HG03558 (cell line): ENCODE measurements around the gene PPIH.
"Not testable (repeated sequence)": the region's sequence is repeated elsewhere in the genome, so short reads cannot be mapped to it uniquely, and the experiment has no call there.

Source experiments
- ATAC-seq: cut with Tn5 transposase; IDR thresholded peaks from one replicate; pipeline ENCODE4 v1.9.1; 2021; ENCODE audit warnings: moderate number of reproducible peaks; ENCODE audit not compliant: unreplicated experiment; ENCODE audit errors: extremely low read depth

Gene PPIH

DNA sequence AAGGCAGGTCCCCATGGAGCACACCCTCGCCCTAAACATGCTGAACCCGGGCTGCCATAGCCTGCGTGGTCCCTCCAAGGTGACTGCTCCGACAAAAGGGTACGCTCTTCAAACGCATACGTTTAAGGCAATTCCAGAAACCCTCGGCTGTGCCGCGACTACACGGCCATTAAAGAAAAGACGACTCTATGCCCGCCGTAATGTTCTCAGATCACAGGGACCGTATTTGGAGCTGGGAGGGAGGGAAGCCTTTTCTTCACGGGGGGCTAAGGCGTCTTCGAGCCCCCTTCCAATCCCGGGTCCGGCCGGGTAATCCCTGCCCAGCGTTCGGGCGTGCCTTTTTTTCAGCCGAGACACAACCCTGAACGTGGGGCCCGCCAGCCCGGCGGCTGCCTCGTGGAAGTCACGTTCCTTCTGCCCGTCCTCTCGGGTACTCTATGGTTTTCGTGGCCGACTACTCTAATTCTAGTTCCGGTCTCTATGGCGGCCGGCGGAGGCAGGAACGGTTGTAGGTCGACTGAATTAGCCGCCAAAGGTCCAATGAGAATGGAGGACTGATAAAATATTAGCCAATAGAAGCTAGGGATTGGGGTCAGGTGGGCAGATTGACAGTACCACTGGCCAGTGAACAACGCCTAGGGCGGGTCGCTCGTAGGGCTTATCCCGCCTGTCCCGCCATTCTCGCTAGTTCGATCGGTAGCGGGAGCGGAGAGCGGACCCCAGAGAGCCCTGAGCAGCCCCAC is 23.7 kb downstream of the PPIH start, which contains the start of gene YBX1:
Gene YBX1 (plus strand): TSS at position 678 of the 743 bp plus-strand sequence. CDS start 148 bp downstream, outside the sequence.
- peak; percentile 78 for ATAC-seq

DNA sequence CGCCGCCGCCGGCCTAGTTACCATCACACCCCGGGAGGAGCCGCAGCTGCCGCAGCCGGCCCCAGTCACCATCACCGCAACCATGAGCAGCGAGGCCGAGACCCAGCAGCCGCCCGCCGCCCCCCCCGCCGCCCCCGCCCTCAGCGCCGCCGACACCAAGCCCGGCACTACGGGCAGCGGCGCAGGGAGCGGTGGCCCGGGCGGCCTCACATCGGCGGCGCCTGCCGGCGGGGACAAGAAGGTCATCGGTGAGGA is 24.2 kb downstream of the PPIH start:
- ATAC-seq: peak; percentile 3

DNA sequence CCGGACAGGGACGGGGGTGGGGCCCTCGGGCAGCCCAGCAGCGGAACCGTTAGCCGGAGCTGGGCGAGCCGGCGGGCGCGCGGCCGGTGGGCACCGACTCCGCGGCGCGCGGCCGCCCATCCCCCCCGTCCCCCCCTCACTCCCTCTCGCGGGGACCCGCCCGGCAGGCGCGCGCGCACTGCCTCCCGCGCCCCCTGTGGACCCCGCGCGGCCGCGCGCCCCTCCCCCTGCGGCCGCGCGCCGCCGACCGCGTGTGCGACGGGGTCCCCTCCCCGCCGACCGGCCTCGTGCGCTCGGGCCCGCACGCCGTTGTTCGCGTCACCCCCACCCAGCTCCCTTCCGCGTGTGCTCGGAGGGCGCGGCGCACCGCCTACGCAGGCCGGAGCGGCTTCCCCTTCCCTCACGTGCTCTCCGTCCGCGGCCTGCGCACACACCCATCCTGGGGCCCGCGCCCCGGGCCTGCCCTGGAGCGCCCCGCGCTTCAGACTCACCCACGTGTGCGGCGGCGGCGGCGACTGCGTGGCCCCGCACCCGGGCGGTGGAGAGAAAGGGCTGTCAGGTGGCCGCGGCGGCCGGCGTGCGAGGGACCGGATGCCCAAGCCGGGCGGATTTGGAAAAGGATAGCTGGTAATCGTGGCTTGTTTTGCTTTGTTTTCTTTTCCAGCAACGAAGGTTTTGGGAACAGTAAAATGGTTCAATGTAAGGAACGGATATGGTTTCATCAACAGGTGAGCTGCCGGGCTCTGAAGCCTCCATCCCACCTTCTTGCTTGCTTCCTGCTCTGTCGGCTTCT is 24.7 kb downstream of the PPIH start:
- peak; percentile 21 for ATAC-seq

DNA sequence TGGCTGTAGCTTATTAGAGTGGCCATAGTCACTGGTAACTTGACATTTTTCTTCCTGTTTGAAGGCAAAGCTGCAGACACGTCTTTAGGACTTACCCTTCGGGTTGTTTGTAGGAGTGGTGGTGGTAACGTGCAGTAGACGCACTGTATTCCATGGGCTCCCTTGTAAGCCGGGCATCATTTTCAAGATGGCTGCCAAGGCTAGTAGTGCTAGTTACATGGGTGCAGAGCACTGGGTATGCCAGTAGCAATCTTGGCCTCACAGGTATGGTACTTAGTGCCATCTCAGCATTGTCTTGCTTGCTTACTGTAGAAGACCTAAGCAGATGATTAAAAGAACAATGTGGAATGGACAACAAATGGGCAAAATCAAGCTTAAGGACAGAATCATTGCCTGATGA is 25.9 kb downstream of the PPIH start:
- no peak for ATAC-seq

DNA sequence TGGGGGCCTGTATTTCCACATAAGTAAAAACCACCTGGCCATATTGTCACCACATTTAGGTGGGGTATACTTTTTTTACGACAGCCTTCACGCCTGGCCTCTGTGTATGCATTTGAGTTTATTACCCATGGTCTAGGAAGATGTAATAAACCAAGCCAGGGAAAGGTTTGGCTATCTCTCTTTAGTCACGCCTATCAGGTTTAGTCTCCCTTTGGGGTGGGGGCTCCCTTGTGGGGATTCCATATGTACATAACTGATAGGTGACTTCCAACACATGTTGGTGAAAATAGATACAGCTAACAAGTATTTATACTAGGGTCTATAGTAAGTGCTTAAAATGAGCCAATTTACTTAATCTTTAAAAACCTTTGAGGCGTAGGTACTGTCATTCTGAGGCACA is 28.2 kb downstream of the PPIH start:
- ATAC-seq: no peak

DNA sequence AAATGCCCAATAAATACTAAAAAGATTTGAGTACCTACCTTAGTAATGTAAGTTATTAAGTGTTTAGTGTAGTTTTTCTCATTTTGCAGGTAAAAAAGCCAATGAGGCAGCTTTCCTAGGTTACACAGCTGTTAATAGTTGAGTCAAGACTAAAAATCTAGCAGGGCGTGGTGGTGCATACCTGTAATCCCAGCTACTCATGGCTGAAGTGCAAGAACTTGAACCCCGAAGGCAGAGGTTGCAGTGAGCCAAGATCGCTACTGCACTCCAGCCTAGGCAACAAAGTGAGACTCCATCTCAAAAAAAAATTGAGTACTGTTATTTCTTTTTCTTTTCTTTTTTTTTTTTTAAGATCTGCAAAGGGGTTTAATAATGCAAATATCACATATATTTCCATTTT is 31.7 kb downstream of the PPIH start:
- no peak for ATAC-seq

DNA sequence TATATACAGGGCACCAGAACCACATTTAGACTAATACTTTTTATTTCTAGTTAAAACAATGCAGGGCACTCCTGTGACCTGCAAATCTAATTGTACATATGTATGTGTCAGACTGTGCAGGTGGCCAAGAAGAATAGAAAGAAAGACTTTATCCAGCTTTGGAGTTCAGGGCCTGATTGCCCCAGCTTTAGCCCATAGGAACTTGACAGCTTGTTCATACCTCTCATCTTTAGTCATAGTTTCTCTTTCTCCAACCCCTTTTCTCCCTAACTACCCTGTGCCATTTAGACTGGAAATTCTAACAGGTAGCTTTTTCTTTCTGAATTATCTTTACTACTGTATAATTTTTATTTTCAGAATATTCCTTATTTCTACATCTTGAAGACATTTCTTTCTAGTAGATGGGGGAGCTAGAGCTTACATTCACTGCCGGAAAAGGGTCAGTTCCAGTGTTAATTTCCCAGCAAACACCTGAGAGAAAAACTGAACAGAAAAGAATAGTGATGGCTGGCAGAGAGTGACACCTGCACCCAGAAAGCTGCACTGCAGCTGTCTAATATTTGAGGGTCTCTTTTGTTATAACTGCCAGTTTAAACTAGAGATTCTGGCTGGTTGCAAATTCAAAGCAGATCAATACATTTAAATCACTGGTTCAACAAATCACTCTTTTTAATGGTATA is 32.4 kb downstream of the PPIH start:
- no peak for ATAC-seq

DNA sequence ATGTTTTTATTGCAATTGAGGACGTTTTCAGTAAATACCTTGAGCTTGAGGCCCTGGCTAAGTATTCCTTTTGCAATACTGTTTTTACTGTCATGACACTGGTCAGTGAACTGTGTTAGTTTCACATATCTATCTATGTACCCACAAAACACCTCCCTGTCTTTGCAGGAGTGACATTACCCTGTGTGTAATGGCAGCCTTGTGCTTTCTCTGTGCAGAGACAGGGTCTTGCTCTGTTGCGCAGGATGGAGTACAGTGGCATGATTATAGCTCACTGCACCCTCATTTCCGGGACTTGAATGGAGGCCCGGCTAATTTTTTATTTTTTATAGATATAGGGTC is 32.9 kb downstream of the PPIH start:
- no peak for ATAC-seq

DNA sequence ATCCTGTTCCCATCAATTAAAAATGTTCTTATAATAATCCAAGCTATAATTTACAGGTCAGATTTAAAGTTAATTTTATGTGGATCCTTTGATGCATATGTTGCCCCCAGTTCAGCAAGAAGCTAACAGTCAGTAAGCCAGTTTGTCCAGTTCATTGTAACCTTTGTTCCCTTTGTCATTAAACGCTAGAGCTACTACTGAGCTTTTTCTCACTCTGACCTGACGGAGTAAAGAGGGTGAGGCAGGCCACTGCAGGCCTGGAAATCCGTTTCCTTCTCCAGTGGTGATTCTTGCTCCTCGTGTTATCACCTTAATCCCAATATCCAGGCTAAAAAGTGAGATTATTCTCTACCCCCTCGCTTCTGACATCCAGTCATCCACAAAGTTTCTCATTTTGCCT is 34.2 kb downstream of the PPIH start:
- ATAC-seq: no peak

DNA sequence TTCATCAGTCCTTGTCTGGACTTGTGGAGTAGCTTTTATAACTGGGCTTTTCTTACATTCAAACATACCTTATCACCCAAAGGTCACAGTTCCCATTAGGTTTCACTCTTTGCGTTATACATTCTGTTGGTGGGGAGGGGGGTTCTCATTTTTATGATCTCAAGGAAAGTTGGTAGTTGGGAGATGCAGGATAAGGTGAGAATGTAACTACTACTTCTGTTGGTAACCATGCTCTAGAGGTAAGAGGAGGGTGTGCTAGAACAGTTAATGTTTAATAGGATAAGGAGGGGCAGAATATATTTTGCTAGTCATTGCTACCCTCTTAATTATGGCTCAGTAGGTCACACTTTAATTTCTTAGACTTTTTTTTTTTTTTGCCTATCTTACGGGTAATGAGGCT is 34.7 kb downstream of the PPIH start:
- ATAC-seq: no peak

DNA sequence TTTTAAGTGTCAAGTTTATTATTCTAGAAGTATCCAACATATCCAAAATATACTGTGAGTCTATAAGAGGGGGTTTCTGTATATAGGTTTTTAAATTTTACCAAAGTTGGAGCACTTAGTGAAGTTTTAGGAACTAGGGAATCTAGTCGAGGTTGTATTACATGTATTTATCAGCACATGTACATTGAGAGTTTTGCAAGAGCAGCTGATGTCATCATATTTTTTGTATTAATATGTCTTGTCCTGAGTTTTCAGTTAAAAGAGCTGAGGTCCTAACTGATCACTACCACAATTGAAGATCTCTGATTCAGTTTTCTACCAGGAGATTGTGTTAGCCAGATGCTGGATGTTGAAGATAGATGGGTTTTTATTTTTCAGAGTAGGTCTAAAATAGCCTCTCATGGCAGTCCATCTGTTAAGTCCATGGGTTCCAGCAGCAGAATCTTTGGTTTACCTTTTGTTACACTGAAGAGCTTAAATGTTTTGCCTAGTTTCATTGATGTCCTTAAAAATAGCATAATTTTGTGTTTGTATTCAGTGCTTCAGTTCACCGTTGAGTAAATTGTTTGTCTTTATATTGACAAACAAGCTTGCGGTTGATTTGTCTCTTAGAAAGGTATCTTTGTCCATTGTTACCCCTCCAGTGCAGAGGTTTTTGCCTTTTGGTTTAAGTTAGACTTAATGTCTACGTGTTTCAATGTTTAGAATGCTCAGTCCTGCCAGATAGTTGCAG is 40.0 kb downstream of the PPIH start:
- ATAC-seq: no peak

DNA sequence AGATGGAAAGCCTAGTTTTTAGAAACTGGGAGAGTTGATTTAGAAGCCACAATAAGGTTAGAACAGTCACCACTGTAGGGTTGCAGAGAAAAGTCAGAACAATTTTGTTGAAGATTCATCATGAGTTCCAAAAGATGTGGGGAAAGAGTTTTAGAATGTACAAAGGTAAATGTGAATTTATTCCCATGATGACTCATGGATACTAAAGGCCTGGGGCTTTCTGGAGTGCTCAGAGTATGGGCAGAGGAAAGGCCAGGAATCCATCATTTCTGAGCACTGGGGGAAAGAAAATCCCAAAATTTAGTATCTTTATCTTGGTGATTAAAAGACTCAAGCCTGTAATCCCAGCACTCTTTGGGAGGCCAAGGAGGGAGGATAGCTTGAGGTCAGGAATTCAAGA is 41.8 kb downstream of the PPIH start:
- ATAC-seq: no peak

DNA sequence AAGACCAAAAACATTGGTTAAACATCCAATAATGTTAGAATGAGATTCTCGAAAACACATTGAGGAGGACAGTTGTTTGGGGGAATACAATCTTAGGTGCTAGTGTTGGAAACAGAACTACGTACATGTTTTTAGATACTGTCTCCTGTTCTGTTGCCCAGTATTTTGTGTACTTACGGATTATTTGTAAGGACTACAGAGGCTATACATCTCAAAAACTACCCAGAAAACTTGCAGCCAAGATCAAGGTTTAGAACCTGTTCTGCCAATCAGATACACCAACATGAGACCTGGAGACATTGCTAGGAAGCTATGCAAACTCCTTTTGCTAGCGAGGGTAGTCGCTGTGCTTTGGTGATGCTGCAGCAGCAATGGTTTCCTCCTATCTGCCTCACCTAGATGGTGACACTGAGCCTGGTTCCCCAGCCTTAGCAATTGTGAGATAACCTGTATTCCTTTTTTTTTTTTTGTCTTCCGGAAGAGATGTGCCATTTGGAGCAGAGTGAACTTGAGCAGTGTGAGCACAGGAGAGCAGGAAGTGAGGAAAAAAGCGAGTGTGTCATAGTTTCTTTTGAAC is 45.8 kb downstream of the PPIH start:
- ATAC-seq: no peak

DNA sequence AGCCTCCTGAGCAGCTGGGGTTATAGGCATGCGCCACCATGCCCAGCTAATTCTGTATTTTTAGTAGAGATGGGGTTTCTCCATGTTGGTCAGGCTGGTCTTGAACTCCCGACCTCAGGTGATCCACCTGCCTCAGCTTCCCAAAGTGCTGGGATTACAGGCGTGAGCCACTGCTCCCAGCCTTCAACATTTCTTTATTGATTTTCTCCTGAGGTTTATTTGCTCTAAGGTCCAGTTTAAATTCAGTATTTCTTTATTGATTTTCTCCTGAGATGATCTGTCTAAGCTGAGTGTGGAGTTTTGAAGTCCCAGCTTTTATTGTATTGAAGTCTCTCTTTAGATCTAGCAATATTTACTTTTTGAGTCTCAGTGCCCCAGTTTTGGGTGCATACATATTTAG is 54.6 kb downstream of the PPIH start:
- ATAC-seq: not testable (repeated sequence)

DNA sequence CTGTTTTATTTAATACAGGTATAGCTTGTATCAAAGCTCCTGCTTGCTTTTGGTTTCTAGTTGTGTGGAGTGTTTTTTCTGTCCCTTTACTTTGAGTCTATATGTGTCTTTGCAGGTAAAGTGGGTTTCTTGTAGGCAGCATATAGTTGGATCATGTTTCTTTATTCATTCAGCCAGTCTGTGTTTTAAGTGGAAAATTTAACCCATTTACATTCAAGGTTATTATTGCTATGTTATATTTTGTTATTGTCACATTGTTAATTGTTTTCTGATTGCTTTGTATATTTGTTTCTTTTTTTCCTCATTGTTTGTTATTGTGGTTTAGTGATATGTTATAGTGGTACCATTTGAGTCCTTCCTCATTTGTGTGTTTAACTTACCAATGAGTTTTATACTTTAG is 55.1 kb downstream of the PPIH start:
- no peak for ATAC-seq

DNA sequence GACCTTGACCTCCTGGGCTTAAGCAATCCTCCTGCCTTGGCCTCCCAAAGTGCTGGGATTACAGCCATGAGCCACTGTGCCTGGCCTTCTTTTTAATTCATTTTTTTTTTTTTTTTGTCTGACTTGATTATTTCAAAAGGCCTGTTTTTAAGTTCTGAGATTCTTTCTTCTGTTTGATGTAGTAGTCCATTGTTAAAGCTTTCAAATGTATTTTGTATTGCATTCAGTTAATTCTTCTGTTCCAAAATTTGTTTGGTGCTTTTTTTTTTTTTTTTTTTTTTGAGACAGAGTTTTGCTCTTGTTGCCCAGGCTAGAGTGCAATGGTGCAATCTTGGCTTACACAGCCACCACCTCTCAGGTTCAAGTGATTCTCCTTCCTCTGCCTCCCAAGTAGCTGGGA is 56.2 kb downstream of the PPIH start:
- not testable (repeated sequence) for ATAC-seq

DNA sequence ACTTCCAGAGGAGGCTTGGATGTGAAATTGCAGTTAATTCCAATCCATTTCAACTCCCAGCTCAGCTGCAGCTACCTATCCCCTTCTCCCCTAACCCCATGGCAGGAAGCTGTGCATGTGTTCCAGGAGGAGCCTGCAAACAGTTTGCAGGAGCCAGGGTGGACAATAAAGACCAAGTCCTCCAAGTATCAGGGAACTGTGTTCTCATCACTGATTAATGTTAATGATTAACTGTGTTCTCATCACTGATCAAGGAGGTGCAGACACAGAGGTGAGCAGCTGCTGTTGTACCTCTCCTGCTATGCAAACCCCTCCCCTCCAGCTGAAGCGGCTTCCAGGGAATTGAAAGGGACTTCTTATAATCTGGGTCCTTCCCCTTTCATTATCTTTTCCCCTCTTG is 62.6 kb downstream of the PPIH start:
- no peak for ATAC-seq

DNA sequence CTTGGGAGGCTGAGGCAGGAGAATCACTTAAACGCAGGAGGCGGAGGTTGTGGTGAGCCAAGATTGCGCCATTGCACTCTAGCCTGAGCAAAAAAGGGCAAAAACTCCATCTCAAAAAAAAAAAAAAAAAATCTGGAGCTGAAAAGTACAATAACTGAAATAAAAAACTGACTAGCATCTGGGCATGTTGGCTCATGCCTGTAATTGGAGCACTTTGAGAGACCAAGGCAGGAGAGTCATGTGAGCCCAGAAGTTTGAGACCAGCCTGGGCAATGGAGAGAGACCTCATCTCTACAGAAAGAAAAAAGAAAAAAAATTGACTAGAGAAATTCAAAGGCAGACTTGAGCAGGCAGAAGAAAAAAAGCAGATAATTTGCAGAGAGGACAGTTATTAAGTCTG is 63.7 kb downstream of the PPIH start:
- no peak for ATAC-seq

DNA sequence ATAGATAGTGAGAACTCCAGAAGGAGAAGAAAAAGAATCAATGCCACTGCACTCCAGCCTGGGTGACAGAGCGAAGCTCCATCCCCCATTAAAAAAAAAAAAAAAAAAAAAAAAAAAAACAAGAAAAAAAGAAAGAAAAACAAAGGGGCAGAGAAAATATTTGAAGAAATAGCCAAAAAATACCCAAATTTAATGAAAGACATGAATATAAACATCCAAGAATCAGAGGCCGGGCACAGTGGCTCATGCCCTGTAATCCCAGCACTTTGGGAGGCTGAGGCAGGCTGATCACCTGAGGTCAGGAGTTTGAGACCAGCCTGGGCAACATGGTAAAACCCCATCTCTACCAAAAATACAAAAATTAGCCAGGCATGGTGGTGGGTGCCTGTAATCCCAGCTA is 64.2 kb downstream of the PPIH start:
- not testable (repeated sequence) for ATAC-seq

DNA sequence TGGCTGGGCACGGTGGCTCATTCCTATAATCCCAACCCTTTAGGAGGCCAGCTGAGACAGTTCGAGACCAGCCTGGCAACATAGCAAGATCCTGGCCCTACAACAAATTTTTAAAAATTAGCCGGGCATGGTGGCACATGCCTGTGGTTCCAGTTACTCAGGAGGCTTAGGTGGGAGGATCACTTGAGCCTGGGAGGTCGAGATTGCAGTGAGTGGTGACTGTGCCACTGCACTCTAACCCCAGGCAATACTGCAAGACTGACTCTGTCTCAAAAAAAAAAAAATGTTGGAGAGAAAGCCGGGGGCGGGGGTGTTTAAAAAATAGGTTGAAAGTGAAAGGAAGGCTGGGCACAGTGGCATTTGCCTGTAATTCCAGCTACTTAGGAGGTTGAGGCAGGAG is 65.3 kb downstream of the PPIH start:
- no peak for ATAC-seq

DNA sequence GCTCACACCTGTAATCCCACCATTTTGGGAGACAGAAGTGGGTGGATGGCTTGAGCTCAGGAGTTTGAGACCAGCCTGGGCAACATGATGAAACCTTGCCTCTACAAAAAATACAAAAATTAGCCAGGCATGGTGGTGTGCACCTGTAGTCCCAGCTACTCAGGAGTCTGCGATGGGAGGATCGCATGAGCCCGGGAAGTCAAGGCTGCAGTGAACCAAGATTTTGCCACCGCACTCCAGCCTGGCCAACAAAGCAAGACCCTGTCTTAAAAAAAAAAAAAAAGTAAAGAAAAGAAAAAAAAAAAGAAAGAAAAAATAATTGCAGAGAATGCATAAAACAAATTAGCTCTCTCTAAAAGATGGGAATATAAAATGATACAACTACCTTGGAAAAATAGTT is 67.6 kb downstream of the PPIH start:
- not testable (repeated sequence) for ATAC-seq
